Aorta (tissue), 5 donors: ENCODE measurements around the gene PLXNB2. TPM values are rescaled to one million over a fixed set of nuclear protein-coding genes. Genes with fewer than 3 reads are reported as not detected.

Source experiments
- ATAC-seq: fragments of 200-7000 bp; cut with Tn5 transposase; one replicate; pipeline ENCODE4 v1.9.1; 2022; ENCODE audit warnings: moderate library complexity; ENCODE audit not compliant: low FRiP score
- DNase-seq, 2 donors: peaks; one replicate each; pipeline ENCODE4 v3.0.0-alpha.2; 2020
- H3K27ac ChIP-seq, 2 donors: one replicate each; pipeline ENCODE4 v1.5.1; 2013; ENCODE audit warnings: low read length in 2 of 2, mild to moderate bottlenecking in 2 of 2, moderate library complexity in 2 of 2, control low read depth in 1 of 2, inconsistent platforms in 1 of 2, low read depth in 1 of 2
- H3K27me3 ChIP-seq, 2 donors: one replicate each; pipeline ENCODE4 v1.6.1; 2013; ENCODE audit warnings: control low read depth in 1 of 2, low read length in 1 of 2, mild to moderate bottlenecking in 1 of 2, moderate library complexity in 1 of 2; ENCODE audit not compliant: insufficient read depth in 2 of 2, control insufficient read depth in 1 of 2
- H3K36me3 ChIP-seq, 2 donors: one replicate each; pipeline ENCODE4 v1.6.1; 2013; ENCODE audit warnings: control low read depth in 1 of 2, low read length in 1 of 2, mild to moderate bottlenecking in 1 of 2; ENCODE audit not compliant: insufficient read depth in 2 of 2, control insufficient read depth in 1 of 2
- H3K4me1 ChIP-seq, 2 donors: one replicate each; pipeline ENCODE4 v1.6.1; 2013; ENCODE audit warnings: low read length in 2 of 2, control low read depth in 1 of 2, mild to moderate bottlenecking in 1 of 2, moderate library complexity in 1 of 2; ENCODE audit not compliant: insufficient read depth in 2 of 2, control insufficient read depth in 1 of 2
- H3K4me3 ChIP-seq, 2 donors: one replicate each; pipeline ENCODE4 v1.5.1; 2013; ENCODE audit warnings: low read length in 2 of 2, control low read depth in 1 of 2, mild to moderate bottlenecking in 1 of 2
- H3K9me3 ChIP-seq: one replicate; pipeline ENCODE4 v1.6.1; 2013; ENCODE audit warnings: mild to moderate bottlenecking, low read length; ENCODE audit not compliant: control insufficient read depth
- WGBS, 2 donors: extraction: QIAGEN DNeasy Blood & Tissue Kit; methylation state at CpG; one replicate each; pipeline ENCODE4 v1.1.7; 2013; 5-methylcytosine and 5-hydroxymethylcytosine counted together
- intact Hi-C, 2 donors: fragments of 100-400 bp; cut with DNase I; formaldehyde crosslinking; loops; one replicate each; pipeline versions ENCODE4 v1.14.2 to v1.15.0; 2022
- polyA plus RNA-seq, 2 donors: library from polyadenylated mRNA; stranded (reverse); fragments of 200-250 nt; gene quantifications; one replicate each; pipeline ENCODE4 v1.2.3, GENCODE V29; 2013
- total RNA-seq, 2 donors: library from RNA; stranded (reverse); fragmentation: NEBNext Ultra II Directional; extraction: Animal tissue kit (Norgen Biotek cat#: 25700); gene quantifications; one replicate each; pipeline ENCODE4 v1.2.1, GENCODE V29; 2021
- donor health status: healthy with polysubstance abuse.
- donor health status: Bipolar disorder and iron deficiency.
- donor health status: DM: no; HTN: no; CAD: no.
- donor health status: DM: no; HTN: no; CAD: no.
- donor health status: DM: yes; HTN: yes; CAD: no.

The PLXNB2 gene
- total and polyA plus RNA-seq, 4 donors: 46.0 to 214 (median 175) TPM

- Histone ChIP-seq H3K27ac (peak within 1 kb of the TSS in 1 of 2 donors; percentile 4), H3K4me3 (peak within 1 kb of the TSS; percentile 6 to 42), H3K4me1 (no peaks in the 10 kb centered on the region), H3K27me3 (no peaks in the 10 kb centered on the region), H3K36me3 (no peaks in the 10 kb centered on the region), H3K9me3 (no peaks in the 10 kb centered on the region)
- intact Hi-C loops: loop anchor here (5.0 kb wide), 2 partner anchors 76 to 91 kb away; partner anchors contain the start of genes DENND6B (in 1 of the 2) and PPP6R2 (in 1 of the 2)
- ATAC-seq (peak; percentile 80), DNase-seq (peak; percentile 90 to 93)
- WGBS, 2 donors: 1% methylated on average over 80 to 81 of the region's 81 CpGs
These were observed 56.6 kb downstream of the PLXNB2 start, which contains the start of gene HDAC10 for GRCh38 chr22:50250555-50251476. Gene HDAC10 (minus strand): TSS chr22:50251265. CDS start chr22:50251032, 233 bp downstream.

- ATAC-seq (no peak), DNase-seq (no peak)
- Histone ChIP-seq H3K27ac (no peak overlapping the region), H3K9me3 (no peaks in the 10 kb centered on the region), H3K4me1 (no peaks in the 10 kb centered on the region), H3K4me3 (no peak overlapping the region), H3K27me3 (no peaks in the 10 kb centered on the region), H3K36me3 (no peaks in the 10 kb centered on the region)
- WGBS, 2 donors: 71 to 72% methylated on average over 11 of the region's 11 CpGs
- intact Hi-C loops: loop anchor here (5.0 kb wide), 2 partner anchors 77 to 92 kb away; partner anchors contain the start of genes DENND6B (in 1 of the 2) and PPP6R2 (in 1 of the 2)
These were observed 57.2 kb downstream of the PLXNB2 start for GRCh38 chr22:50250249-50250554.

GRCh38 chr22:50249341-50250248 lies 57.9 kb downstream of the PLXNB2 start:
- intact Hi-C loops: loop anchor here (5.0 to 10.0 kb wide), 3 partner anchors 78 to 255 kb away; partner anchors contain the start of genes DENND6B (in 1 of the 2), LMF2 (in 1 of the 2), NCAPH2 (in 1 of the 2) and PPP6R2 (in 1 of the 2)
- no peaks in the 10 kb centered on the region for H3K4me1 ChIP-seq
- H3K9me3 ChIP-seq: no peaks in the 10 kb centered on the region
- H3K4me3 ChIP-seq: no peak overlapping the region
- H3K27ac ChIP-seq: no peak overlapping the region
- H3K27me3 ChIP-seq: no peaks in the 10 kb centered on the region
- no peak for DNase-seq
- H3K36me3 ChIP-seq: no peaks in the 10 kb centered on the region
- ATAC-seq: no peak
- WGBS, 2 donors: 82 to 86% methylated on average over 32 of the region's 32 CpGs

GRCh38 chr22:50248196-50249081 lies 59.0 kb downstream of the PLXNB2 start:
- H3K36me3 ChIP-seq: no peaks in the 10 kb centered on the region
- H3K9me3 ChIP-seq: no peaks in the 10 kb centered on the region
- DNase-seq: no peak
- no peak for ATAC-seq
- WGBS, 2 donors: 86 to 90% methylated on average over 29 of the region's 29 CpGs
- intact Hi-C loops: loop anchor here in 1 of 2 donors (10.0 kb wide), 1 partner anchor 256 kb away; the partner anchor contains the start of genes LMF2 and NCAPH2
- no peaks in the 10 kb centered on the region for H3K4me1 ChIP-seq
- no peak overlapping the region for H3K4me3 ChIP-seq
- H3K27ac ChIP-seq: no peak overlapping the region
- no peaks in the 10 kb centered on the region for H3K27me3 ChIP-seq

- no peaks in the 10 kb centered on the region for H3K4me1 ChIP-seq
- no peak overlapping the region for H3K27ac ChIP-seq
- whole genome bisulfite sequencing, 2 donors: 45 to 48% methylated on average over 16 of the region's 16 CpGs
- intact Hi-C loops: loop anchor here in 1 of 2 donors (10.0 kb wide), 1 partner anchor 257 kb away; the partner anchor contains the start of genes LMF2 and NCAPH2
- no peak for ATAC-seq
- no peaks in the 10 kb centered on the region for H3K27me3 ChIP-seq
- H3K9me3 ChIP-seq: no peaks in the 10 kb centered on the region
- H3K4me3 ChIP-seq: no peak overlapping the region
- no peak for DNase-seq
- H3K36me3 ChIP-seq: no peaks in the 10 kb centered on the region
These were observed 59.7 kb downstream of the PLXNB2 start for GRCh38 chr22:50247748-50248147.

GRCh38 chr22:50246242-50247175 lies 60.9 kb downstream of the PLXNB2 start:
- DNase-seq (no peak), ATAC-seq (no peak)
- Histone ChIP-seq H3K27me3 (no peaks in the 10 kb centered on the region), H3K4me3 (no peak overlapping the region), H3K27ac (no peak overlapping the region), H3K36me3 (no peaks in the 10 kb centered on the region), H3K9me3 (no peaks in the 10 kb centered on the region), H3K4me1 (no peaks in the 10 kb centered on the region)
- intact Hi-C loops: loop anchor here in 1 of 2 donors (10.0 kb wide), 1 partner anchor 258 kb away; the partner anchor contains the start of genes LMF2 and NCAPH2
- WGBS, 2 donors: 81 to 84% methylated on average over 20 of the region's 20 CpGs
